ENCODE data around the gene BMS1. TPM values are rescaled to one million over a fixed set of nuclear protein-coding genes. Genes with fewer than 3 reads are reported as not detected.

BMS1 gene
- total and polyA plus RNA-seq, 3 experiments from 2014 or later = 16.6 to 40.4 (median 40.3) TPM

DNA sequence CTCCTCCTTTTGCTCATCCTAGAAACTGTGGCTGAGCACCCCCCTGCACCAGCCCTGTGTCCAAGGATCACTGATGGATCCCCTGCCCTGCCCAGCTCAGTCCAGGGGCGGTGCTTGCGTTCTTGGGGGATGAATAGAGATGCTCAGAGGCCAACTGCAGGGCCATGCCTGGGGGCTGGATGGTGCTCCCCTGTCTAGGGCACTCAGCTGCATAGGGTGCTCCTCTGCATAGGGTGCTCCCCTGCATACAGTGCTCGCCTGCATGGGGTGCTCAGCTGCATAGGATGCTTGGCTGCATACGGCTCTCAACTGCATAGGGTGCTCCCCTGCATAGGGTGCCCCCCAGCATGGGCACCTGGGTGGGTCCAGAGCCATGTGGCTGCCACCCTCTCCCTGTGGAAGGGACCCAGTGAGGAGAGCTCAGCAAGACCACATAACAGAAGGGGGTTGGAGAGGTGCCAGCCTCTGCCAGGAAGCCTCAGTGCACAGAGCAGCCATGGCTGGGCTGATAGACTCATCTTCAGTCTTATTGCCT lies 95.0 kb downstream of the BMS1 start:
- Mint-ChIP-seq H3K27me3 (peaks cover 5 to 18% of the 10 kb centered on the region in 2 donors), H3K9me3 (peaks cover 5 to 9% (median 6%) of the 10 kb centered on the region in 5 donors), H3K4me1 (no peaks in the 10 kb centered on the region), H3K4me3 (no peak overlapping the region), H3K36me3 (no peaks in the 10 kb centered on the region), H3K27ac (no peak overlapping the region)
- no peak overlapping the region for H3K4me3 ChIP-seq (ENCODE audit: low read length)
- no peaks in the 10 kb centered on the region for H3K9me3 ChIP-seq (ENCODE audit: low read length)
- DNase-seq = no peak
- no peaks in the 10 kb centered on the region for H3K36me3 ChIP-seq (ENCODE audit: insufficient read depth, low read length)
- no peak overlapping the region for H3K27ac ChIP-seq (ENCODE audit: low read depth, low read length)
- H3K4me1 ChIP-seq (ENCODE audit: insufficient read depth, low read length) = no peaks in the 10 kb centered on the region
- ChIA-PET POLR2A (no interaction called here), CTCF (no interaction called here)
- no peaks in the 10 kb centered on the region for H3K27me3 ChIP-seq (ENCODE audit: insufficient read depth, low read length, poor library complexity, severe bottlenecking)

DNA sequence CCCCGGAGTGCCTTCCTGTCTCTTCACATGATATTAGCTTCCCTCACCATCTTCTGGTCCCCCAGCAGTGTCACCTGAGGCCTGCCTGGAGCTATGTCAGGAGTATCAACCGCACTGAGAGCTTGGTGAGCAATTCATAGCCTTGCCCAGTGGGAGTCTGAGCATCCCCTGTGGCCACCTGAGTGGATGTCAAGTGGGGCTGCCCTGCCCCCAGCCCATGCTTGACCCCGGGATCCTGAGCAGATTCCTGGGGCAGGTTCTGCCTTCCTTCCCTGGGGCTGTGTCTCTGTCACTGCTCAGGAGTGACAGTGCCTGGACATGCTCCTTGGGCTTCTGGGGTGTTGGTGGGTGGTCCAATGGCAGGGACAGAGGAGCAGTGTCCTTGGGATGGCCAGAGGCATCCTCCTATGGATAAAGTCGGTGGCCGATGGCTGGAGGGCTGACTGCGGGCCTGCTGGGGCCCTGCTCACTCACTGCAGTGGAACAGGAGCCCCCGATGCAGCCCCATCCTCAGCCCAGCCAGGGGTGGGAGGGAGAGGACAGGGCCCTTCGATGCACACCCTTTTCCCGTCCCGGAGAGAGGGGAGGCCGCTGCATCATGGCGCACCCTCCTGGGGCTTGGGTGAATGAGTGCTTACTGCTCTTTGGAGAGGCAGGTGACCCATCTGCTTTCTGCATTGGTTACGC lies 95.7 kb downstream of the BMS1 start:
- Mint-ChIP-seq H3K9me3 (peaks cover 8 to 11% (median 10%) of the 10 kb centered on the region in 5 donors), H3K27ac (no peak overlapping the region), H3K4me3 (no peak overlapping the region), H3K27me3 (peaks cover 3 to 18% of the 10 kb centered on the region in 2 donors), H3K4me1 (no peaks in the 10 kb centered on the region), H3K36me3 (no peaks in the 10 kb centered on the region)
- Histone ChIP-seq H3K27ac (ENCODE audit: low read depth, low read length) (no peak overlapping the region), H3K9me3 (ENCODE audit: low read length) (no peaks in the 10 kb centered on the region), H3K4me3 (ENCODE audit: low read length) (no peak overlapping the region), H3K4me1 (ENCODE audit: insufficient read depth, low read length) (no peaks in the 10 kb centered on the region), H3K36me3 (ENCODE audit: insufficient read depth, low read length) (no peaks in the 10 kb centered on the region), H3K27me3 (ENCODE audit: insufficient read depth, low read length, poor library complexity, severe bottlenecking) (no peaks in the 10 kb centered on the region)
- no peak for DNase-seq
- ChIA-PET CTCF (no interaction called here), POLR2A (no interaction called here)

DNA sequence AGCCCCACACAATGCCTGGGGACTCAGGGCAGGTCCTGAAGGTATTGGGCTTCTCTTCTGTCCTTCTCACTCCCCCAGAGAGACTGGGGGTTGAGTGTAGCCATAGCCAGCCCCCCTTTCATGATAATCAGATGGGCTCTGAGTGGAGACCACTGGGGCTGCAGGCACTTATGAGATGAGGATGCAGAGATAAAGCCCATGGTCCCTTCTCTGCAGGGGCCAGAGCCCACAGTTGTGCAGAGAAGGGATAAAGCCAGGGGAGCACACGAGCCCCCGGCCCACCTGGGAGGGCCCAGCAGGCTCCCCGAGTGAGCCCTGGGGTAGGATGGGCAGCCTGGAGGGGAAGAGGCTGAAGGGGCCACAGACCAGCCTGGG lies 96.2 kb downstream of the BMS1 start:
- no peak for DNase-seq
- H3K27ac ChIP-seq (ENCODE audit: low read depth, low read length) = no peak overlapping the region
- H3K27ac Mint-ChIP-seq = no peak overlapping the region
- H3K36me3 ChIP-seq (ENCODE audit: insufficient read depth, low read length) = no peaks in the 10 kb centered on the region
- no peaks in the 10 kb centered on the region for H3K36me3 Mint-ChIP-seq
- ChIA-PET POLR2A (no interaction called here), CTCF (no interaction called here)
- peaks cover 8 to 11% (median 10%) of the 10 kb centered on the region in 5 donors for H3K9me3 Mint-ChIP-seq
- peaks cover 3 to 13% of the 10 kb centered on the region in 2 donors for H3K27me3 Mint-ChIP-seq
- no peaks in the 10 kb centered on the region for H3K4me1 Mint-ChIP-seq
- H3K9me3 ChIP-seq (ENCODE audit: low read length) = no peaks in the 10 kb centered on the region
- no peaks in the 10 kb centered on the region for H3K4me1 ChIP-seq (ENCODE audit: insufficient read depth, low read length)
- no peak overlapping the region for H3K4me3 ChIP-seq (ENCODE audit: low read length)
- no peaks in the 10 kb centered on the region for H3K27me3 ChIP-seq (ENCODE audit: insufficient read depth, low read length, poor library complexity, severe bottlenecking)
- no peak overlapping the region for H3K4me3 Mint-ChIP-seq

DNA sequence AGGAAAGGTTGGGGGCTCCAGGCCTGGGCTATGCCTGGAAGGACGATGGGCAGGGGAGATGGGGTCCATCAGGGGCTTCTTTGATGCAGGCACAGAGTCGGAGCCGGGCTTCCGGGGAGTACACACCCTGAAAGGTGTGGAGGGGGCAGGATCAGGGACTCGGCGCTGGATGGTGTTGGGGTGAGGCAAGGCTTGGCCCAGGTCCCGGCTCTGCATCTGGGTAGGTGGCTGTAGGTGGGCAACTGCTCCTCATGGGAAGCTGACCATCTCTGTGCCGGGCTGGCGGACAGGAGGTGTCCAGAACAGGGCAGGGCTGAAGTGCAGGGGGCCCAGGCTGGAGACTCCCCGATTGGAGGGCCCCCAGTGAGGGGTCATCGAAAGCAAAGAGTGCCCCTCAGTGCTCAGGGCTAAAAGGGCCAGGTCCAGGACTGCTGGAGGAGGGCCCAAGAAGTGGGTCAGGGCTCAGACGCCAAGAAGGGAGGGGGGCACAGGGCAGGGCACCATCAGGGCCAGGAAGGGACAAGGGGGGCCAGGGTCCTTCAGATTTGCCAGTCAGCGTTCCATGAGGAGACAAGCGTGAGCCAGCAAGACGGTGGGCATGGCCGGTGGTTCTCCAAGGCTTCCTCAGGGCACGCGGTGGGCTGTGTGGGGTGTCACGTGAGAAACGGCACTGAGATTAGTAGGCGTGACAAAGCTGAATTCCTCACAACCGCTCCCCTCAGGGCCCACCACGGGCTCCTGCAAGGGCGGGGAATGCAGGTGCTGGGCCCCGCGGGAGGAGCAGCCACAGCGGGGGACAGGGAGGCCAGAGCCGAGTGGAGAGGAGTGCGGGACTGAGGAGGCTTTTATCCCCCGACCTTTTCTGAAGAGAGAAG lies 97.0 kb downstream of the BMS1 start:
- Mint-ChIP-seq H3K27ac (no peak overlapping the region), H3K4me3 (no peak overlapping the region), H3K9me3 (peaks cover 8 to 11% (median 10%) of the 10 kb centered on the region in 5 donors), H3K36me3 (no peaks in the 10 kb centered on the region), H3K4me1 (no peaks in the 10 kb centered on the region), H3K27me3 (peaks cover 5 to 13% of the 10 kb centered on the region in 2 donors)
- H3K36me3 ChIP-seq (ENCODE audit: insufficient read depth, low read length) = no peaks in the 10 kb centered on the region
- no peaks in the 10 kb centered on the region for H3K27me3 ChIP-seq (ENCODE audit: insufficient read depth, low read length, poor library complexity, severe bottlenecking)
- H3K4me1 ChIP-seq (ENCODE audit: insufficient read depth, low read length) = no peaks in the 10 kb centered on the region
- H3K4me3 ChIP-seq (ENCODE audit: low read length) = no peak overlapping the region
- DNase-seq = no peak
- H3K9me3 ChIP-seq (ENCODE audit: low read length) = no peaks in the 10 kb centered on the region
- ChIA-PET CTCF (no interaction called here), POLR2A (no interaction called here)
- no peak overlapping the region for H3K27ac ChIP-seq (ENCODE audit: low read depth, low read length)

DNA sequence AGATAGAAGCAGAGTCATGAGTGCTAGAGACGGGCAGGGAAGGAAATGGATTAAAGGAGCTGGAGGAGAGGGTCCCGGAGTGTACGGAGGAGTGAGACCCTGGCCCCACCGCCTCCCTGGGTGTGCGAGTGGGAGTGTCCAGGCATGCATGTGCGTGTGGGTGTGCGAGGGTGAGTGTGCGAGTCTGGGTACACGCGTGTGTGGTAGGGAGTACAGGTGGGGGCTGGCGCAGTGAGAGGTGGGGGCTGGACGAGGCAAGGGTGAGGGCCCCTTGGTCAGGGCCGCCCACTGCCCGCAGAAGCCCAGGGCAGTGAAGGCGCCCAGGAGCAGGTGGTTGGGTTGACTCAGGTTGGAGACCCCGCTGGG lies 97.6 kb downstream of the BMS1 start:
- ChIA-PET POLR2A (no interaction called here), CTCF (no interaction called here)
- Histone ChIP-seq H3K4me1 (ENCODE audit: insufficient read depth, low read length) (no peaks in the 10 kb centered on the region), H3K4me3 (ENCODE audit: low read length) (no peak overlapping the region), H3K27me3 (ENCODE audit: insufficient read depth, low read length, poor library complexity, severe bottlenecking) (no peaks in the 10 kb centered on the region), H3K9me3 (ENCODE audit: low read length) (no peaks in the 10 kb centered on the region), H3K27ac (ENCODE audit: low read depth, low read length) (no peak overlapping the region), H3K36me3 (ENCODE audit: insufficient read depth, low read length) (no peaks in the 10 kb centered on the region)
- H3K36me3 Mint-ChIP-seq = no peaks in the 10 kb centered on the region
- H3K4me3 Mint-ChIP-seq = no peak overlapping the region
- peaks cover 5 to 13% of the 10 kb centered on the region in 2 donors for H3K27me3 Mint-ChIP-seq
- peaks cover 8 to 11% (median 10%) of the 10 kb centered on the region in 5 donors for H3K9me3 Mint-ChIP-seq
- no peak for DNase-seq
- no peak overlapping the region for H3K27ac Mint-ChIP-seq
- H3K4me1 Mint-ChIP-seq = no peaks in the 10 kb centered on the region

DNA sequence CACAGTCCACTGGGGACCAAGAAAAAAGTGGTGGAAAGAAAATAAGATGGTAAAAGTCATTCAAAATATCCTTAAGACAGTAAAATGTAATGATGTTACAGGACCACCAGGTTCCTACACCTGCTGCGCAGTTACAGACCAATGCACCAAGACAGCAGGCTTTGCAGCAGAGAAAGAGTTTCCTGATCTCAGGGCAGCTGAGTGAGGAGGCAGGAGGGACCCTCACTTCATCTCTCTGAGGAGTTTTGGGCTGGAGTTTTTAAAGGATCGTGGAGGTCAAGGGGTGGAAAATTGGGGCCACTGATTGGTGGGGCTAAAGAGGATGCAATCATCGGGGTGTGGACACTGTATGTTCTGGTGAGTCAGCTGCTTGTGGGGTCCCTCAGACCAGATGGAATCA lies 100.0 kb downstream of the BMS1 start:
- Histone ChIP-seq H3K36me3 (ENCODE audit: insufficient read depth, low read length) (no peaks in the 10 kb centered on the region), H3K27ac (ENCODE audit: low read depth, low read length) (no peak overlapping the region), H3K4me3 (ENCODE audit: low read length) (no peak overlapping the region), H3K27me3 (ENCODE audit: insufficient read depth, low read length, poor library complexity, severe bottlenecking) (no peaks in the 10 kb centered on the region), H3K4me1 (ENCODE audit: insufficient read depth, low read length) (no peaks in the 10 kb centered on the region), H3K9me3 (ENCODE audit: low read length) (no peaks in the 10 kb centered on the region)
- H3K36me3 Mint-ChIP-seq = no peaks in the 10 kb centered on the region
- DNase-seq = no peak
- H3K4me1 Mint-ChIP-seq = no peaks in the 10 kb centered on the region
- H3K4me3 Mint-ChIP-seq = no peak overlapping the region
- H3K27me3 Mint-ChIP-seq = peaks cover 3 to 5% of the 10 kb centered on the region in 2 donors
- H3K27ac Mint-ChIP-seq = no peak overlapping the region
- peaks cover 8 to 11% (median 10%) of the 10 kb centered on the region in 5 donors for H3K9me3 Mint-ChIP-seq
- ChIA-PET CTCF (no interaction called here), POLR2A (no interaction called here)

Other genes starting within 250 kb of the BMS1 start
- gene ZNF33B, start 144.2 kb upstream of the BMS1 start, total RNA-seq = 10 to 100 TPM; 11.9 to 14.2 TPM
- 9.5 TPM for gene ZNF33B, start 144.2 kb upstream of the BMS1 start, polyA plus RNA-seq

All from CD8-positive, alpha-beta memory T cell (primary cell).